ENCODE data around the gene ARHGAP24. TPM values are rescaled to one million over a fixed set of nuclear protein-coding genes. Genes with fewer than 3 reads are reported as not detected.

ARHGAP24 gene
- total RNA-seq, 1 experiment from 2014 or later: 17.4 TPM

GRCh38 chr4:85522836-85523235 lies 47.9 kb downstream of the ARHGAP24 start:
- Histone ChIP-seq H3K27me3 (ENCODE audit: control insufficient read depth, insufficient read depth, low read length) (no peaks in the 10 kb centered on the region), H3K36me3 (ENCODE audit: control insufficient read depth, insufficient read depth, low read length) (no peaks in the 10 kb centered on the region), H3K9me3 (ENCODE audit: control insufficient read depth, insufficient read depth, low read depth, low read length) (no peaks in the 10 kb centered on the region), H3K4me3 (ENCODE audit: low read depth in 2 of 2, low read length in 2 of 2) (no peak overlapping the region), H3K27ac (ENCODE audit: low read length) (no peak overlapping the region; the same call in 1 of the 2 replicates), H3K4me1 (ENCODE audit: control insufficient read depth, insufficient read depth, low read length) (no peaks in the 10 kb centered on the region)
- in situ Hi-C loops (cut with HindIII; ENCODE audit: low pct_unique_long_range_greater_than_20kb, low sequenced_read_pairs) (no loop called here), intact Hi-C loops (cut with micrococcal nuclease; ENCODE audit: unreplicated experiment) (no loop called here)
- ChIA-PET POLR2A (no interaction called here), CTCF (no interaction called here)
- TF ChIP-seq SIN3A (IDR thresholded peaks at IDR 0.05; ENCODE audit: borderline replicate concordance, insufficient read depth, low read depth, low read length): no peak
- no peak for TF ChIP-seq TCF7L2 (IDR thresholded peaks at IDR 0.05; ENCODE audit: low read depth, low read length)
- no peak for TF ChIP-seq CTCF (IDR thresholded peaks at IDR 0.05)
- TF ChIP-seq POLR2AphosphoS5 (IDR thresholded peaks at IDR 0.05; ENCODE audit: low read depth, low read length): no peak
- no peak for TF ChIP-seq REST (IDR thresholded peaks at IDR 0.05; ENCODE audit: insufficient read depth in 1 of 2, low read depth in 2 of 2, low read length in 1 of 2)
- DNase-seq (ENCODE audit: low read depth, low spot score) (no peak), ATAC-seq (no peak)
- no TSS peak for BruUV-seq (replicated peaks)

GRCh38 chr4:85527815-85528214 lies 52.9 kb downstream of the ARHGAP24 start:
- ATAC-seq (no peak), DNase-seq (ENCODE audit: low read depth, low spot score) (no peak)
- intact Hi-C loops (cut with micrococcal nuclease; ENCODE audit: unreplicated experiment): no loop called here
- Histone ChIP-seq H3K27me3 (ENCODE audit: control insufficient read depth, insufficient read depth, low read length) (no peaks in the 10 kb centered on the region), H3K4me3 (ENCODE audit: low read depth in 2 of 2, low read length in 2 of 2) (no peak overlapping the region), H3K27ac (ENCODE audit: low read length) (peak overlapping the region; percentile 29; the same call in 1 of the 2 replicates), H3K9me3 (ENCODE audit: control insufficient read depth, insufficient read depth, low read depth, low read length) (no peaks in the 10 kb centered on the region), H3K36me3 (ENCODE audit: control insufficient read depth, insufficient read depth, low read length) (no peaks in the 10 kb centered on the region; the same call in 1 of the 2 replicates), H3K4me1 (ENCODE audit: control insufficient read depth, insufficient read depth, low read length) (no peaks in the 10 kb centered on the region; the same call in 1 of the 2 replicates)
- TF ChIP-seq SIN3A (IDR thresholded peaks at IDR 0.05; ENCODE audit: borderline replicate concordance, insufficient read depth, low read depth, low read length) (no peak), POLR2AphosphoS5 (IDR thresholded peaks at IDR 0.05; ENCODE audit: low read depth, low read length) (no peak), TCF7L2 (IDR thresholded peaks at IDR 0.05; ENCODE audit: low read depth, low read length) (no peak), REST (IDR thresholded peaks at IDR 0.05; ENCODE audit: insufficient read depth in 1 of 2, low read depth in 2 of 2, low read length in 1 of 2) (no peak), CTCF (IDR thresholded peaks at IDR 0.05) (no peak)
- POLR2A ChIA-PET: no interaction called here
- in situ Hi-C loops (cut with HindIII; ENCODE audit: low pct_unique_long_range_greater_than_20kb, low sequenced_read_pairs): no loop called here
- CTCF ChIA-PET: no interaction called here
- BruUV-seq (replicated peaks): no TSS peak
